ENCODE measurements around the gene SLC22A5. TPM values are rescaled to one million over a fixed set of nuclear protein-coding genes. Genes with fewer than 3 reads are reported as not detected.
A peak's percentile ranks its signal among the peaks of the same experiment; 100 is the strongest.

The SLC22A5 gene
- total RNA-seq, 3 donors from 2014 or later (not counting 1 experiment from before 2014, with no cell fraction given) = 1.6 to 5.0 (median 3.9) TPM

- Histone ChIP-seq H3K4me3 (ENCODE audit: low read length) (no peak overlapping the region), H3K9me3 (ENCODE audit: control insufficient read depth, insufficient read depth, low read length) (no peaks in the 10 kb centered on the region), H3K36me3 (ENCODE audit: control insufficient read depth, insufficient read depth, low read length) (peaks cover 19% of the 10 kb centered on the region), H3K27ac (ENCODE audit: low read length) (peak overlapping the region; percentile 95), H3K27me3 (ENCODE audit: control insufficient read depth, insufficient read depth, low read length) (no peaks in the 10 kb centered on the region), H3K4me1 (ENCODE audit: control insufficient read depth, insufficient read depth, low read length) (peaks cover 95% of the 10 kb centered on the region)
- Mint-ChIP-seq H3K27me3 (ENCODE audit: low read depth in 2 of 2) (no peaks in the 10 kb centered on the region), H3K4me1 (peaks cover 97% of the 10 kb centered on the region in 2 donors), H3K27ac (peak overlapping the region; percentile 99 to 100), H3K4me3 (peak overlapping the region; percentile 79), H3K36me3 (peaks cover 9% of the 10 kb centered on the region), H3K9me3 (no peaks in the 10 kb centered on the region)
- no peak for TF ChIP-seq CTCF (IDR thresholded peaks at IDR 0.05)
- intact Hi-C loops (cut with micrococcal nuclease) = no loop called here
- WGBS (ENCODE audit: insufficient coverage) = 91% methylated on average over 9 of the region's 9 CpGs
- ATAC-seq (no peak), DNase-seq (no peak)
Measured at GRCh38 chr5:132428484-132429462, 59.3 kb downstream of the SLC22A5 start.

GRCh38 chr5:132429463-132430440 is 60.2 kb downstream of the SLC22A5 start:
- Histone ChIP-seq H3K4me3 (ENCODE audit: low read length) (no peak overlapping the region), H3K4me1 (ENCODE audit: control insufficient read depth, insufficient read depth, low read length) (peaks cover 92% of the 10 kb centered on the region), H3K27me3 (ENCODE audit: control insufficient read depth, insufficient read depth, low read length) (no peaks in the 10 kb centered on the region), H3K27ac (ENCODE audit: low read length) (peak overlapping the region; percentile 95), H3K36me3 (ENCODE audit: control insufficient read depth, insufficient read depth, low read length) (peaks cover 11% of the 10 kb centered on the region), H3K9me3 (ENCODE audit: control insufficient read depth, insufficient read depth, low read length) (no peaks in the 10 kb centered on the region)
- Mint-ChIP-seq H3K36me3 (peaks cover 9% of the 10 kb centered on the region), H3K4me1 (peaks cover 96 to 97% of the 10 kb centered on the region in 2 donors), H3K4me3 (peak overlapping the region; percentile 68), H3K9me3 (no peaks in the 10 kb centered on the region), H3K27ac (peak overlapping the region; percentile 99 to 100), H3K27me3 (ENCODE audit: low read depth in 2 of 2) (no peaks in the 10 kb centered on the region)
- no peak for TF ChIP-seq CTCF (IDR thresholded peaks at IDR 0.05)
- intact Hi-C loops (cut with micrococcal nuclease) = no loop called here
- 64% methylated on average over 5 of the region's 6 CpGs for WGBS (ENCODE audit: insufficient coverage)
- DNase-seq (no peak), ATAC-seq (no peak)

- Histone ChIP-seq H3K27me3 (ENCODE audit: control insufficient read depth, insufficient read depth, low read length) (no peaks in the 10 kb centered on the region), H3K9me3 (ENCODE audit: control insufficient read depth, insufficient read depth, low read length) (no peaks in the 10 kb centered on the region), H3K4me3 (ENCODE audit: low read length) (no peak overlapping the region), H3K4me1 (ENCODE audit: control insufficient read depth, insufficient read depth, low read length) (peaks cover 91% of the 10 kb centered on the region), H3K27ac (ENCODE audit: low read length) (peak overlapping the region; percentile 95), H3K36me3 (ENCODE audit: control insufficient read depth, insufficient read depth, low read length) (peaks cover 15% of the 10 kb centered on the region)
- no peak for ATAC-seq
- WGBS (ENCODE audit: insufficient coverage) = 82% methylated on average over 2 of the region's 3 CpGs
- Mint-ChIP-seq H3K4me1 (peaks cover 96 to 97% of the 10 kb centered on the region in 2 donors), H3K36me3 (peaks cover 9% of the 10 kb centered on the region), H3K9me3 (no peaks in the 10 kb centered on the region), H3K4me3 (peak overlapping the region; percentile 55), H3K27ac (peak overlapping the region; percentile 99 to 100), H3K27me3 (ENCODE audit: low read depth in 2 of 2) (no peaks in the 10 kb centered on the region)
- no peak for DNase-seq
- TF ChIP-seq CTCF (IDR thresholded peaks at IDR 0.05) = no peak
- intact Hi-C loops (cut with micrococcal nuclease) = no loop called here
Measured at GRCh38 chr5:132430746-132431145, 61.2 kb downstream of the SLC22A5 start.
